ENCODE measurements around the gene CBX6.

GRCh38 chr22:38867471-38868285 lies 4.3 kb downstream of the CBX6 start:
- no peak for TF ChIP-seq CTCF (IDR thresholded peaks at IDR 0.05)
- no peak for TF ChIP-seq POLR2A (IDR thresholded peaks at IDR 0.05)

Data from adrenal gland (tissue), 5 donors.